ENCODE measurements around the gene SOX4. TPM values are rescaled to one million over a fixed set of nuclear protein-coding genes. Genes with fewer than 3 reads are reported as not detected.

Gene SOX4
- total RNA-seq, 2 donors from 2014 or later = 1.9 to 3.5 TPM

GRCh38 chr6:21596145-21596948 is 2.8 kb downstream of the SOX4 start:
- ATAC-seq (replicated peaks in 1 of 2) = peak in 1 of 2 donors; percentile 23
- Mint-ChIP-seq H3K27me3 (ENCODE audit: low read depth) (peaks cover 52% of the 10 kb centered on the region), H3K4me1 (ENCODE audit: low read depth) (peaks cover 32% of the 10 kb centered on the region), H3K36me3 (ENCODE audit: insufficient read depth in 2 of 2) (peaks cover 5% of the 10 kb centered on the region in 2 donors), H3K4me3 (peak overlapping the region; percentile 80 to 95), H3K9me3 (no peaks in the 10 kb centered on the region), H3K27ac (no peak overlapping the region)
- peak; percentile 29 to 33 for DNase-seq

- Mint-ChIP-seq H3K27ac (peak overlapping the region; percentile 80), H3K27me3 (ENCODE audit: low read depth) (peaks cover 58% of the 10 kb centered on the region)
- peak in 1 of 2 donors; percentile 7 for ATAC-seq (replicated peaks in 1 of 2)
These were observed 3.6 kb downstream of the SOX4 start for GRCh38 chr6:21596949-21597682.

GRCh38 chr6:21597801-21598673 is 4.5 kb downstream of the SOX4 start:
- peaks cover 5% of the 10 kb centered on the region in 2 donors for H3K36me3 Mint-ChIP-seq (ENCODE audit: insufficient read depth in 2 of 2)
- no peaks in the 10 kb centered on the region for H3K9me3 Mint-ChIP-seq
- H3K27me3 Mint-ChIP-seq (ENCODE audit: low read depth) = peaks cover 58% of the 10 kb centered on the region
- H3K4me3 Mint-ChIP-seq = peak overlapping the region; percentile 65 to 95
- H3K27ac Mint-ChIP-seq = no peak overlapping the region
- DNase-seq (no peak), ATAC-seq (replicated peaks in 1 of 2) (no peak)
- H3K4me1 Mint-ChIP-seq (ENCODE audit: low read depth) = peaks cover 32% of the 10 kb centered on the region

More at GRCh38 chr6:21596949-21597682, 3.6 kb downstream of the SOX4 start:
- peaks cover 32% of the 10 kb centered on the region for H3K4me1 Mint-ChIP-seq (ENCODE audit: low read depth)
- peak overlapping the region; percentile 80 to 95 for H3K4me3 Mint-ChIP-seq
- H3K36me3 Mint-ChIP-seq (ENCODE audit: insufficient read depth in 2 of 2) = peaks cover 5% of the 10 kb centered on the region in 2 donors
- no peaks in the 10 kb centered on the region for H3K9me3 Mint-ChIP-seq
- DNase-seq = no peak

DNA sequence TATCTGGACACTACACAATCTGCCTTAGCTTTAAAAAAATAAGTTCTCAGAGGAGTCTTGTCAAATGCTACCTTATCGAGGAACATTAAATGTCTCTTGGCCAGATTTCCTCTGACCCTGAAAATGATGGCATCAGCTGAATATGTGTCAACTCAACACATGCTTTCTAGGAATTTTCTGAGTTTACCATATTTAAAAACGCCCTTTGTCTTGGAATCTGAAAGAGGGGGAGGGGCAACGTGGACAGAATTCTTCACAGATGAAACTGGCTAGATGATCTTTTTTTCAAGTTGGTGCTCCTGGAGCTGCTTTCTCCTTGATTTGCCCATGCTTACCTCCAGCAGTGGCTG is 5.1 kb downstream of the SOX4 start:
- Mint-ChIP-seq H3K4me3 (peak overlapping the region in 1 of 2 donors; percentile 95), H3K27me3 (ENCODE audit: low read depth) (peaks cover 58% of the 10 kb centered on the region), H3K36me3 (ENCODE audit: insufficient read depth in 2 of 2) (peaks cover 5% of the 10 kb centered on the region in 2 donors), H3K9me3 (no peaks in the 10 kb centered on the region), H3K27ac (no peak overlapping the region), H3K4me1 (ENCODE audit: low read depth) (peaks cover 32% of the 10 kb centered on the region)
- ATAC-seq (replicated peaks in 1 of 2) (no peak), DNase-seq (no peak)

DNA sequence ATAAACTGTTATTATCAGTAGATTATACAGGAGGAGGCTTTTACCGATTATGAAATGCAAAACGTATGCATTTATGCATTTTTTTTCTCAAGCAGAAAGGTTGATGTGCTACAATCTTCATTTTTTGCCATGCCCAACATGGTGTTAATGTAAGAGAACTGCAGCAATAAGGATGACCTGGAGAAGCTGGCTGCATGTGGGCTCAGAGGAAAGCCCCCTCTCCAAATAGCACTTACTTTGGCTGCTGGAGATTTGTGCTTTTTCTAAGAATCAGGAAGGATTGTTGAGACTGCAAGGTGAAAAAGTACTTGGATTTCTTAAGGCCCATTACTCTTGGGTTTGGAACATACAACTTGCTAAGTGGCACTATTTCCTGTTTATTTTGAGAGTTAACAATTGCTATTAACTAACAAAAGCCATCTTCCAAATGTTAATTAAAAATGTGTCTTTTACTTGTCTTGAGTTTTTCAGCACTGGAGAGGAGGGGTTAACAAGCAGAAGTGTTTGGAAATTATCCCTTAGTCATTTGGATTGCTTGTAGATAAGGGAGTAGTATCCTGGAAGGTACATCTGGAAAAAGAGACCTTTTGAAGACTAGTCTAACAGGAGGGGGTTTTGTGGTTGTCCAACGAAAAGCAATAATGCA is 5.6 kb downstream of the SOX4 start:
- no peaks in the 10 kb centered on the region for H3K9me3 Mint-ChIP-seq
- ATAC-seq (replicated peaks in 1 of 2) = no peak
- H3K4me1 Mint-ChIP-seq (ENCODE audit: low read depth) = peaks cover 32% of the 10 kb centered on the region
- DNase-seq = no peak
- peaks cover 58% of the 10 kb centered on the region for H3K27me3 Mint-ChIP-seq (ENCODE audit: low read depth)
- H3K4me3 Mint-ChIP-seq = peak overlapping the region in 1 of 2 donors; percentile 95
- no peak overlapping the region for H3K27ac Mint-ChIP-seq
- H3K36me3 Mint-ChIP-seq (ENCODE audit: insufficient read depth in 2 of 2) = peaks cover 5% of the 10 kb centered on the region in 2 donors

DNA sequence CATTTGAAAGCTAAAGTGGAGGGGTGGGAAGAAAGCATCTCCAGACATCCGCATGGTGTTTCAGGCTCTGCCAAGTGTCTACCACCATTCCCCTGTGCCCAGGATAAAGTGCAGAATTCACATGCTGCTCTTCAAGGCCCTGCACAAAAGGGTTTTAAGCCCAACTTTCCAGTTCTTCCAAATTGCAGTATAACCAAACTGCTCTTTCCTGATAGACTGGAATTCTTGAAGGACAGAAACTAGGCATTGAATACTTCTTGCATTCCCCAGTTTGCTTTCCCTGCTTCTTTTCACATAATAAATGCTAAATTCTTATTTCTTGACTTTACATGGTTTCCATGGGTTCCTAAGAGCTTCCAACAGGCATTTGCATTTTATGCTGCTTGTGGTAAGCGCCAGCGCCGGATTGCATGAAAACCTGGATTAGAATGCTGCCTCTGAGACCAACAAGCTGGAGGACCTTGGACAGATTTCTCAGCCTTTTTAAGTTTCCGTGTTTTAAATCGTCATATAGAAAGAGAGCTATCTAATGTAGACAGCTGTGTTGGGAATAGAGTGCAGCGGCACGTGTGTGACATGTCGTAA is 7.9 kb downstream of the SOX4 start:
- DNase-seq (no peak), ATAC-seq (replicated peaks in 1 of 2) (no peak)
- H3K4me1 Mint-ChIP-seq (ENCODE audit: low read depth) = peaks cover 22% of the 10 kb centered on the region
- no peak overlapping the region for H3K4me3 Mint-ChIP-seq
- H3K27ac Mint-ChIP-seq = no peak overlapping the region
- no peaks in the 10 kb centered on the region for H3K9me3 Mint-ChIP-seq
- H3K27me3 Mint-ChIP-seq (ENCODE audit: low read depth) = peaks cover 59% of the 10 kb centered on the region
- H3K36me3 Mint-ChIP-seq (ENCODE audit: insufficient read depth in 2 of 2) = peaks cover 0 to 2% of the 10 kb centered on the region in 2 donors

- H3K36me3 Mint-ChIP-seq (ENCODE audit: insufficient read depth in 2 of 2) = peaks cover 0 to 1% of the 10 kb centered on the region in 2 donors
- no peak for ATAC-seq (replicated peaks in 1 of 2)
- DNase-seq = no peak
- H3K27me3 Mint-ChIP-seq (ENCODE audit: low read depth) = peaks cover 54% of the 10 kb centered on the region
- no peak overlapping the region for H3K4me3 Mint-ChIP-seq
- H3K4me1 Mint-ChIP-seq (ENCODE audit: low read depth) = peaks cover 17% of the 10 kb centered on the region
- H3K9me3 Mint-ChIP-seq = no peaks in the 10 kb centered on the region
- H3K27ac Mint-ChIP-seq = no peak overlapping the region
These were observed 8.4 kb downstream of the SOX4 start for GRCh38 chr6:21601932-21602390.

GRCh38 chr6:21603082-21603952 is 9.8 kb downstream of the SOX4 start:
- no peaks in the 10 kb centered on the region for H3K36me3 Mint-ChIP-seq (ENCODE audit: insufficient read depth in 2 of 2)
- H3K27ac Mint-ChIP-seq = no peak overlapping the region
- H3K4me1 Mint-ChIP-seq (ENCODE audit: low read depth) = peaks cover 6% of the 10 kb centered on the region
- peaks cover 40% of the 10 kb centered on the region for H3K27me3 Mint-ChIP-seq (ENCODE audit: low read depth)
- no peak for DNase-seq
- H3K9me3 Mint-ChIP-seq = no peaks in the 10 kb centered on the region
- no peak for ATAC-seq (replicated peaks in 1 of 2)
- no peak overlapping the region for H3K4me3 Mint-ChIP-seq

DNA sequence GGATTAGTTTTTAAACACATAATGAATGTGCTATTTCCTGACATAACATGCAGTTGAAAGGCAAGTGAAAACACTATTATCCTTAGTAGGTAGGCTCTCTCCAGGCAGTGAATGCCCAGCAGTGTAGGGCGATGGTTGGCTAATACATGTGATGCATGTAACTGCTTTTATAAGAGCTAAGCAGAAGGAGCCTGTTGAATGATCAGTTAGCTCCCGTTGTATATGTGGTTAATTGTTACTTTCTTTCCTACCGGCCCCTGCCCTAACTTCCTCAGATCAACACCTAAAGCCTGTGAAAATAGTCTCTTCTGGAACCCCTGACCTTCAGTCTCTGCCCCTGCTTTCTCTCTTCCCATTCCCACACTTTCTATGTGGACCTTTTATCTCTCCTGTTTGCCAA is 10.5 kb downstream of the SOX4 start:
- Mint-ChIP-seq H3K4me3 (no peak overlapping the region), H3K36me3 (ENCODE audit: insufficient read depth in 2 of 2) (no peaks in the 10 kb centered on the region), H3K27ac (no peak overlapping the region), H3K27me3 (ENCODE audit: low read depth) (peaks cover 32% of the 10 kb centered on the region), H3K4me1 (ENCODE audit: low read depth) (no peaks in the 10 kb centered on the region), H3K9me3 (no peaks in the 10 kb centered on the region)
- DNase-seq (no peak), ATAC-seq (replicated peaks in 1 of 2) (no peak)

GRCh38 chr6:21605166-21605565 is 11.6 kb downstream of the SOX4 start:
- no peak overlapping the region for H3K4me3 Mint-ChIP-seq
- DNase-seq (no peak), ATAC-seq (replicated peaks in 1 of 2) (no peak)
- H3K4me1 Mint-ChIP-seq (ENCODE audit: low read depth) = no peaks in the 10 kb centered on the region
- no peak overlapping the region for H3K27ac Mint-ChIP-seq
- no peaks in the 10 kb centered on the region for H3K9me3 Mint-ChIP-seq
- H3K36me3 Mint-ChIP-seq (ENCODE audit: insufficient read depth in 2 of 2) = no peaks in the 10 kb centered on the region
- peaks cover 26% of the 10 kb centered on the region for H3K27me3 Mint-ChIP-seq (ENCODE audit: low read depth)

GRCh38 chr6:21608601-21609000 is 15.1 kb downstream of the SOX4 start:
- H3K4me3 Mint-ChIP-seq = no peak overlapping the region
- no peaks in the 10 kb centered on the region for H3K36me3 Mint-ChIP-seq (ENCODE audit: insufficient read depth in 2 of 2)
- no peak overlapping the region for H3K27ac Mint-ChIP-seq

More at GRCh38 chr6:21608601-21609000, 15.1 kb downstream of the SOX4 start:
- Mint-ChIP-seq H3K27me3 (ENCODE audit: low read depth) (peaks cover 11% of the 10 kb centered on the region), H3K9me3 (no peaks in the 10 kb centered on the region), H3K4me1 (ENCODE audit: low read depth) (no peaks in the 10 kb centered on the region)
- no peak for DNase-seq
- ATAC-seq (replicated peaks in 1 of 2) = no peak

Data from activated T-cell treated with anti-CD3 and anti-CD28 coated beads, Interleukin-2, amount 50 U/mL, for 72 hours (primary cell).